Measurements from ENCODE around the gene CYBB.

Gene CYBB

GRCh38 chrX:37846141-37846540, 66.3 kb downstream of the CYBB start:
- peak; percentile 42 for DNase-seq

- DNase-seq = no peak
Observed at GRCh38 chrX:37846558-37846933, 66.7 kb downstream of the CYBB start.

- peak; percentile 86 for DNase-seq
Observed at GRCh38 chrX:37846934-37847732, 67.3 kb downstream of the CYBB start, which contains the start of gene DYNLT3. DYNLT3 (minus strand) TSS chrX:37847571; CDS start chrX:37847510, 61 bp downstream.

- DNase-seq = no peak
Observed at GRCh38 chrX:37847733-37848197, 67.9 kb downstream of the CYBB start.

- no peak for DNase-seq
Observed at GRCh38 chrX:37854148-37854547, 74.3 kb downstream of the CYBB start.

- no peak for DNase-seq
Observed at GRCh38 chrX:37854748-37855147, 74.9 kb downstream of the CYBB start.

- no peak for DNase-seq
Observed at GRCh38 chrX:37860721-37861120, 80.9 kb downstream of the CYBB start.

GRCh38 chrX:37862851-37863250, 83.0 kb downstream of the CYBB start:
- DNase-seq = no peak
